Panc1 (cell line): ENCODE results near the gene NKX2-1. TPM values are rescaled to one million over a fixed set of nuclear protein-coding genes. Genes with fewer than 3 reads are reported as not detected.

Source experiments
- ATAC-seq: fragments of 200-7000 bp; cut with Tn5 transposase; 2 replicates; pipeline ENCODE4 v1.9.1; 2020; ENCODE audit warnings: mild to moderate bottlenecking, moderate library complexity
- BruUV-seq: library from RNA; stranded (reverse); fragments of 400-500 nt; replicated peaks from 2 replicates; lab custom pipeline; 2021; lab: Mats Ljungman, UMichigan
- CTCF ChIA-PET: fragments of 300-600 bp; sonication (Branson Sonifier 250); formaldehyde crosslinking; loops from one replicate; lab custom pipeline; 2022; ENCODE audit warnings: antibody characterized with exemption; lab: Charles Lee
- POLR2A ChIA-PET: fragments of 300-600 bp; sonication (Branson Sonifier 250); formaldehyde crosslinking; loops from one replicate; lab custom pipeline; 2022; ENCODE audit warnings: antibody characterized with exemption; lab: Charles Lee
- DNase-seq: peaks from one replicate; pipeline ENCODE4 v3.0.0-alpha.2; 2010; ENCODE audit warnings: low read depth, low spot score
- H3K27ac ChIP-seq: 2 replicates; pipeline ENCODE4 v1.5.1; 2011; ENCODE audit warnings: mild to moderate bottlenecking, low read length, inconsistent platforms
- H3K27me3 ChIP-seq: fragments of 200-500 bp; sonication (Bioruptor generic); 2 replicates; pipeline ENCODE4 v1.6.0; 2014; ENCODE audit warnings: low read length, inconsistent platforms; ENCODE audit not compliant: control insufficient read depth, insufficient read depth
- H3K36me3 ChIP-seq: fragments of 200-500 bp; sonication (Bioruptor generic); 2 replicates; pipeline ENCODE4 v1.5.1; 2014; ENCODE audit warnings: inconsistent platforms, mild to moderate bottlenecking, low read length, moderate library complexity; ENCODE audit not compliant: control insufficient read depth, insufficient read depth
- H3K4me1 ChIP-seq: 2 replicates; pipeline ENCODE4 v1.5.1; 2011; ENCODE audit warnings: inconsistent platforms, mild to moderate bottlenecking, low read length, moderate library complexity; ENCODE audit not compliant: control insufficient read depth, insufficient read depth
- H3K4me3 ChIP-seq, 2 experiments: 2 replicates each; pipeline ENCODE4 v1.5.1; 2011 to 2012; ENCODE audit warnings: low read depth in 2 of 2, low read length in 2 of 2, mild to moderate bottlenecking in 2 of 2, inconsistent platforms in 1 of 2, moderate library complexity in 1 of 2
- H3K9me3 ChIP-seq: fragments of 200-500 bp; sonication (Bioruptor generic); 2 replicates; pipeline ENCODE4 v1.5.1; 2014; ENCODE audit warnings: low read depth, mild to moderate bottlenecking, inconsistent platforms, low read length, moderate library complexity; ENCODE audit not compliant: control insufficient read depth, insufficient read depth
- POLR2AphosphoS5 ChIP-seq: IDR thresholded peaks from 2 replicates; pipeline ENCODE4 v1.6.1; 2012; ENCODE audit warnings: mild to moderate bottlenecking, low read depth, low read length, moderate library complexity
- SIN3A ChIP-seq: IDR thresholded peaks from 2 replicates; pipeline ENCODE4 v1.6.1; 2012; ENCODE audit warnings: low read depth, mild to moderate bottlenecking, low read length, moderate library complexity, borderline replicate concordance; ENCODE audit not compliant: insufficient read depth
- TCF7L2 ChIP-seq: IDR thresholded peaks from 2 replicates; pipeline ENCODE4 v1.6.1; 2011; ENCODE audit warnings: mild to moderate bottlenecking, low read depth, low read length, inconsistent platforms
- in situ Hi-C: cut with HindIII; loops from 2 replicates; pipeline ENCODE4 v1.10.0; 2016; ENCODE audit warnings: low sequenced_read_pairs, low pct_unique_long_range_greater_than_20kb
- intact Hi-C: fragments of 100-400 bp; cut with micrococcal nuclease; formaldehyde crosslinking; loops from one replicate; pipeline ENCODE4 v1.10.0; 2022; ENCODE audit not compliant: unreplicated experiment
- total RNA-seq: library from RNA; stranded (reverse); gene quantifications from one replicate; pipeline ENCODE4 v1.2.1, GENCODE V29; 2021; ENCODE audit not compliant: unreplicated experiment
- TF ChIP-seq, protein P1 (sequence below), 2 experiments: IDR thresholded peaks; 2 replicates each; pipeline ENCODE4 v1.6.1; 2011 to 2012; ENCODE audit warnings: low read depth in 2 of 2, control low read depth in 1 of 2, low read length in 1 of 2, mild to moderate bottlenecking in 1 of 2, moderate library complexity in 1 of 2; ENCODE audit not compliant: insufficient read depth in 1 of 2
- TF ChIP-seq, protein P2 (sequence below): fragments of 450-650 bp; IDR thresholded peaks from 2 replicates; pipeline ENCODE4 v1.5.1; 2017; ENCODE audit warnings: mild to moderate bottlenecking

Gene NKX2-1
- total RNA-seq, 1 experiment from 2014 or later, result 0.13 TPM

DNA sequence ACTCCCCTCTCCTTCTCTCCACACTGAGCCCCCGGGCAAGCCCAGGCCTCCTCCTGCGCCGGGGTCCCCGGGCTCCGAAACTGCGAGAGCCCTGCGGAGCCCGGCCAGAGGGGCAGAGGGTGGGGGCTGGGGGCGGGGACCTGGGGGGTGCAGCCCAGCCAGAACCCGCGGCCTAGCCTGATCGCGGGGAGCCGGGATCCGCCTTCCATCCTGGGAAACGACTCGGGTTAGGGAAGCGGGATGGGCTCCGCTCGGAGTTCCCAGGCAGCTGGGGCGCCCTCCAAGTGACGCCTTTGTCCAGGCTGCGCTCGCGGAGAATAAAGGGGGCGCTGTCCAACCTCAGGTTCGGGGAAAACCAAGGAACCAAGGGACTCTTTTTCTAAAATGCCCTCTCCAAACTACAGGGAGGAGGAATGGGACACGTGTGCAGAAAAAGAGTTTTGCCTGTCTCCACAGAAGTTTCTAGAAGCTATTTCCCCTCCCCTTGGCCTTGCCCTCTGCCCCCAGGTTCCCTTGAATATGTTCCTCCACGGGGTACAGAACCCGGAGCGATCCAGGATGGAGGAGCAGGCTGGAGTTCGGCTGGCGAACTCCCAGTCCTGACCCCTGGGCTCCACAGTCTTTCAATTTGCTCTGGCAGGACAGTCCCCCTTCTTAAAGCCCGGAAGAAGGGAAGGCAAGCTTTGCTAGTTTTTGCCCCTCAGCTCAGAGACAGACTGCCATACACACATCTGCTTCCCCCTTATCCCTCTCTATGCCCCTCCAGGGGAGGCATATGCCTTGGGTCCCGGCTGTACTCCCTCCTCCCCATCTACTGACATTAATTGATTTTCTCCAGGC, 13.9 kb downstream of the NKX2-1 start:
- Histone ChIP-seq H3K27me3 (peaks cover 5% of the 10 kb centered on the region; the same call in 1 of the 2 replicates), H3K4me3 (no peak overlapping the region), H3K9me3 (no peaks in the 10 kb centered on the region), H3K36me3 (no peaks in the 10 kb centered on the region), H3K27ac (no peak overlapping the region), H3K4me1 (no peaks in the 10 kb centered on the region)
- ChIA-PET POLR2A (no interaction called here), CTCF (no interaction called here)
- no peak for ATAC-seq
- no TSS peak for BruUV-seq
- intact Hi-C loops, result no loop called here
- no peak for TF ChIP-seq TCF7L2
- TF ChIP-seq, protein P1, sequence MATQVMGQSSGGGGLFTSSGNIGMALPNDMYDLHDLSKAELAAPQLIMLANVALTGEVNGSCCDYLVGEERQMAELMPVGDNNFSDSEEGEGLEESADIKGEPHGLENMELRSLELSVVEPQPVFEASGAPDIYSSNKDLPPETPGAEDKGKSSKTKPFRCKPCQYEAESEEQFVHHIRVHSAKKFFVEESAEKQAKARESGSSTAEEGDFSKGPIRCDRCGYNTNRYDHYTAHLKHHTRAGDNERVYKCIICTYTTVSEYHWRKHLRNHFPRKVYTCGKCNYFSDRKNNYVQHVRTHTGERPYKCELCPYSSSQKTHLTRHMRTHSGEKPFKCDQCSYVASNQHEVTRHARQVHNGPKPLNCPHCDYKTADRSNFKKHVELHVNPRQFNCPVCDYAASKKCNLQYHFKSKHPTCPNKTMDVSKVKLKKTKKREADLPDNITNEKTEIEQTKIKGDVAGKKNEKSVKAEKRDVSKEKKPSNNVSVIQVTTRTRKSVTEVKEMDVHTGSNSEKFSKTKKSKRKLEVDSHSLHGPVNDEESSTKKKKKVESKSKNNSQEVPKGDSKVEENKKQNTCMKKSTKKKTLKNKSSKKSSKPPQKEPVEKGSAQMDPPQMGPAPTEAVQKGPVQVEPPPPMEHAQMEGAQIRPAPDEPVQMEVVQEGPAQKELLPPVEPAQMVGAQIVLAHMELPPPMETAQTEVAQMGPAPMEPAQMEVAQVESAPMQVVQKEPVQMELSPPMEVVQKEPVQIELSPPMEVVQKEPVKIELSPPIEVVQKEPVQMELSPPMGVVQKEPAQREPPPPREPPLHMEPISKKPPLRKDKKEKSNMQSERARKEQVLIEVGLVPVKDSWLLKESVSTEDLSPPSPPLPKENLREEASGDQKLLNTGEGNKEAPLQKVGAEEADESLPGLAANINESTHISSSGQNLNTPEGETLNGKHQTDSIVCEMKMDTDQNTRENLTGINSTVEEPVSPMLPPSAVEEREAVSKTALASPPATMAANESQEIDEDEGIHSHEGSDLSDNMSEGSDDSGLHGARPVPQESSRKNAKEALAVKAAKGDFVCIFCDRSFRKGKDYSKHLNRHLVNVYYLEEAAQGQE (IDR thresholded peaks at IDR 0.05; ENCODE audit: insufficient read depth in 1 of 2, low read depth in 2 of 2, low read length in 1 of 2), result no peak
- in situ Hi-C loops, result no loop called here
- no peak for DNase-seq

DNA sequence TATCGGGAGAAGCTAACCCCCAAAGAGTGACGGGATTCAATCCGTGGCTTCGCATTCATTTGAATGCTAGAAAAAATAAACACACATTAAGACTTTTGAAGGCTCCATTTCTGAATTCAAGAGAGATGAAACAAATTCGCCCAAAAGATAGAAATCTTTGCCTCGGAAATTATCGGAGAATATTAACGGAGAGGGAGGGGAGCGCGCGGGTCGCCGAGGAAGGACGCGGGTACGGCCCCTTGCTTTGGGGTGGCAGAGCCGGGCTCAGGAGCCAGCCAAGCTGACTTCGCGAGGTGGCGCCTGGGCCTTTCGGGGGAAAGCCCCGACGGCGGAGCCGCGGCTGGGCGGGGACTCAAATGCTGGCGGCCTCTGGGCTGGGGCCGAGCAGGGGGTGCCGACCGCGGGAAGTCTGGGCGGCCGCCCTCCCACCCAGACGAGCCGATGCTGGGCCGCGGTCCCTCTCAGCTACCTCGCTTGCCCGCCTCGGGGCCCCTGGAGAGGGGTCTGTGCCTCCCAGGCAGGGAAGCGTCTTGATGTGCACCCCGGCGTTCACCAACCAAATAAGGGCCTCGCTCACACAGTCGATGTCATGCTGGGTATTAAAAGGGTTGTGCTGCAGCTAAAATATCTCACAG, 14.7 kb downstream of the NKX2-1 start:
- no peak for ATAC-seq
- Histone ChIP-seq H3K27me3 (peaks cover 7% of the 10 kb centered on the region), H3K9me3 (no peaks in the 10 kb centered on the region), H3K36me3 (no peaks in the 10 kb centered on the region), H3K4me3 (no peak overlapping the region), H3K27ac (no peak overlapping the region), H3K4me1 (no peaks in the 10 kb centered on the region)
- no peak for DNase-seq
- in situ Hi-C loops, result no loop called here
- BruUV-seq, result no TSS peak
- ChIA-PET POLR2A (no interaction called here), CTCF (no interaction called here)
- intact Hi-C loops, result no loop called here
- TF ChIP-seq, protein P2, sequence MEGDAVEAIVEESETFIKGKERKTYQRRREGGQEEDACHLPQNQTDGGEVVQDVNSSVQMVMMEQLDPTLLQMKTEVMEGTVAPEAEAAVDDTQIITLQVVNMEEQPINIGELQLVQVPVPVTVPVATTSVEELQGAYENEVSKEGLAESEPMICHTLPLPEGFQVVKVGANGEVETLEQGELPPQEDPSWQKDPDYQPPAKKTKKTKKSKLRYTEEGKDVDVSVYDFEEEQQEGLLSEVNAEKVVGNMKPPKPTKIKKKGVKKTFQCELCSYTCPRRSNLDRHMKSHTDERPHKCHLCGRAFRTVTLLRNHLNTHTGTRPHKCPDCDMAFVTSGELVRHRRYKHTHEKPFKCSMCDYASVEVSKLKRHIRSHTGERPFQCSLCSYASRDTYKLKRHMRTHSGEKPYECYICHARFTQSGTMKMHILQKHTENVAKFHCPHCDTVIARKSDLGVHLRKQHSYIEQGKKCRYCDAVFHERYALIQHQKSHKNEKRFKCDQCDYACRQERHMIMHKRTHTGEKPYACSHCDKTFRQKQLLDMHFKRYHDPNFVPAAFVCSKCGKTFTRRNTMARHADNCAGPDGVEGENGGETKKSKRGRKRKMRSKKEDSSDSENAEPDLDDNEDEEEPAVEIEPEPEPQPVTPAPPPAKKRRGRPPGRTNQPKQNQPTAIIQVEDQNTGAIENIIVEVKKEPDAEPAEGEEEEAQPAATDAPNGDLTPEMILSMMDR, result no peak
- TF ChIP-seq SIN3A, result no peak
- TF ChIP-seq TCF7L2, result no peak
- TF ChIP-seq, protein P1 (IDR thresholded peaks at IDR 0.05; ENCODE audit: insufficient read depth in 1 of 2, low read depth in 2 of 2, low read length in 1 of 2), result no peak
- TF ChIP-seq POLR2AphosphoS5, result no peak
